Endothelial cell of umbilical vein (primary cell): Measurements from ENCODE around the gene NRK. TPM values are rescaled to one million over a fixed set of nuclear protein-coding genes. Genes with fewer than 3 reads are reported as not detected.

Experiments
- BruUV-seq: library from RNA; stranded (reverse); fragments of 400-500 nt; replicated peaks from 2 replicates; lab custom pipeline; 2021; lab: Mats Ljungman, UMichigan
- CTCF ChIA-PET: fragments of 300-600, 350-600 bp; sonication (Branson Sonifier 250); formaldehyde crosslinking; loops from one replicate; lab custom pipeline; 2021; ENCODE audit warnings: antibody characterized with exemption, inconsistent platforms; lab: Charles Lee
- POLR2A ChIA-PET: fragments of 300-600, 350-600 bp; sonication (Branson Sonifier 250); formaldehyde crosslinking; loops from one replicate; lab custom pipeline; 2021; ENCODE audit warnings: antibody characterized with exemption, inconsistent platforms; lab: Charles Lee
- DNase-seq: peaks from one replicate; pipeline ENCODE4 v3.0.0-alpha.2; 2011; ENCODE audit warnings: low read depth, low spot score
- FAIRE-seq: peaks from 2 replicates; lab custom pipeline; 2011; peaks lifted over from hg19 to GRCh38; lab: Jason Lieb, UNC
- H2AFZ ChIP-seq: 2 replicates; pipeline ENCODE4 v1.6.0; 2012; ENCODE audit warnings: low read depth, low read length, control low read depth, inconsistent platforms
- H3K27ac ChIP-seq: 2 replicates; pipeline ENCODE4 v1.5.1; 2011; ENCODE audit warnings: low read depth, mild to moderate bottlenecking, control low read depth, low read length, moderate library complexity; ENCODE audit not compliant: insufficient read depth
- H3K27me3 ChIP-seq, 2 experiments: 2 replicates each; pipeline versions ENCODE4 v1.6.0 to v1.6.1; 2011; ENCODE audit warnings: low read length in 2 of 2, mixed read lengths in 1 of 2; ENCODE audit not compliant: control insufficient read depth in 2 of 2, insufficient read depth in 2 of 2
- H3K36me3 ChIP-seq, 2 experiments: 2 replicates in 1 of 2; 3 replicates in 1 of 2; pipeline ENCODE4 v1.5.1; 2011; ENCODE audit warnings: low read length in 2 of 2, mild to moderate bottlenecking in 1 of 2, moderate library complexity in 1 of 2; ENCODE audit not compliant: control insufficient read depth in 2 of 2, insufficient read depth in 2 of 2; ENCODE audit errors: extremely low read depth in 1 of 2
- H3K4me1 ChIP-seq: 3 replicates; pipeline ENCODE4 v1.5.1; 2011; ENCODE audit warnings: mild to moderate bottlenecking, low read length; ENCODE audit not compliant: control insufficient read depth, insufficient read depth; ENCODE audit errors: extremely low read depth
- H3K4me2 ChIP-seq: 2 replicates; pipeline ENCODE4 v1.6.1; 2011; ENCODE audit warnings: low read length, control low read depth, mixed read lengths; ENCODE audit not compliant: insufficient read depth
- H3K4me3 ChIP-seq, 3 experiments: fragments of 200-600 bp in 1 of 3; sonication (generic), shearing (Covaris generic) in 1 of 3; replicated peaks in 1 of 3; 2 replicates each; pipeline ENCODE4 v1.5.1; 2011 to 2016; ENCODE audit warnings: control low read depth in 3 of 3, low read length in 3 of 3, mild to moderate bottlenecking in 2 of 3, inconsistent platforms in 1 of 3, low read depth in 1 of 3, moderate library complexity in 1 of 3; ENCODE audit not compliant: insufficient read depth in 1 of 3
- H3K79me2 ChIP-seq: 2 replicates; pipeline ENCODE4 v1.6.0; 2012; ENCODE audit warnings: low read length, inconsistent platforms; ENCODE audit not compliant: control insufficient read depth, insufficient read depth
- H3K9ac ChIP-seq: replicated peaks from 2 replicates; pipeline ENCODE3; 2011; ENCODE audit warnings: low read length, control low read depth; ENCODE audit not compliant: insufficient read depth; ENCODE audit errors: extremely low read depth
- H3K9me1 ChIP-seq: replicated peaks from 3 replicates; pipeline ENCODE4 v1.6.0; 2011; ENCODE audit warnings: mild to moderate bottlenecking, low read length; ENCODE audit not compliant: control insufficient read depth, insufficient read depth; ENCODE audit errors: extremely low read depth
- H3K9me3 ChIP-seq: replicated peaks from 2 replicates; pipeline ENCODE4 v1.5.1; 2012; ENCODE audit warnings: low read length, inconsistent platforms; ENCODE audit not compliant: control insufficient read depth, insufficient read depth
- H4K20me1 ChIP-seq: replicated peaks from 2 replicates; pipeline ENCODE3; 2011; ENCODE audit warnings: mild to moderate bottlenecking, low read length; ENCODE audit not compliant: control insufficient read depth, insufficient read depth; ENCODE audit errors: extremely low read depth
- CTCF ChIP-seq, 2 donors: IDR thresholded peaks; 1 replicate in 1 of 2; 2 replicates in 1 of 2; pipeline ENCODE4 v1.5.1; 2011; ENCODE audit warnings: low read length in 2 of 2, mild to moderate bottlenecking in 2 of 2, moderate library complexity in 2 of 2, control low read depth in 1 of 2, inconsistent platforms in 1 of 2, low read depth in 1 of 2; ENCODE audit not compliant: insufficient read depth in 1 of 2; ENCODE audit errors: extremely low read depth in 1 of 2
- EZH2 ChIP-seq: IDR thresholded peaks from 2 replicates; pipeline ENCODE4 v1.6.1; 2012; ENCODE audit warnings: borderline replicate concordance, low read depth, mild to moderate bottlenecking, moderate library complexity, low read length, inconsistent platforms; ENCODE audit not compliant: severe bottlenecking
- FOS ChIP-seq: IDR thresholded peaks from 2 replicates; pipeline ENCODE4 v1.6.1; 2011; ENCODE audit warnings: mild to moderate bottlenecking, low read length, moderate library complexity, borderline replicate concordance; ENCODE audit not compliant: insufficient read depth
- GATA2 ChIP-seq: IDR thresholded peaks from 2 replicates; pipeline ENCODE4 v1.7.0; 2011; ENCODE audit warnings: low read depth, mild to moderate bottlenecking, moderate library complexity, mixed read lengths, low read length; ENCODE audit not compliant: insufficient read length, insufficient read depth
- JUN ChIP-seq: IDR thresholded peaks from 2 replicates; pipeline ENCODE4 v1.6.1; 2011; ENCODE audit warnings: borderline replicate concordance, low read depth; ENCODE audit not compliant: insufficient read length, insufficient read depth
- MAX ChIP-seq: IDR thresholded peaks from 2 replicates; pipeline ENCODE4 v1.6.1; 2011; ENCODE audit not compliant: insufficient read depth, insufficient read length
- MYC ChIP-seq: IDR thresholded peaks from one replicate; pipeline ENCODE4 v1.6.1; 2011; ENCODE audit warnings: mild to moderate bottlenecking, low read depth, low read length
- POLR2A ChIP-seq: IDR thresholded peaks from 2 replicates; pipeline ENCODE4 v1.6.1; 2012; ENCODE audit warnings: low read depth, mild to moderate bottlenecking, control low read depth, low read length
- POLR2AphosphoS5 ChIP-seq: IDR thresholded peaks from 2 replicates; pipeline ENCODE4 v1.6.1; 2012; ENCODE audit warnings: low read depth, mild to moderate bottlenecking, control low read depth, low read length, moderate library complexity; ENCODE audit not compliant: insufficient read depth
- dilution Hi-C: fragments of 300-500 bp; cut with MboI; formaldehyde crosslinking; loops from one replicate; pipeline ENCODE4 v1.15.0; 2019; ENCODE audit warnings: low sequenced_read_pairs; ENCODE audit not compliant: extremely low pct_ligation_motif_present
- intact Hi-C: fragments of 100-400 bp; cut with micrococcal nuclease; formaldehyde crosslinking; loops from one replicate; pipeline ENCODE4 v1.10.0; 2022
- polyA plus RNA-seq, 4 experiments: library from polyadenylated mRNA; depleted of rRNA in 3 of 4; stranded (reverse) in 3 of 4; unstranded in 1 of 4; fragments of >200 nt; gene quantifications; 2 replicates each; pipeline versions ENCODE4 v1.2.1 to v1.2.3, GENCODE V29; 2011 to 2012; ENCODE audit warnings: missing spikeins in 1 of 4
- total RNA-seq: library from RNA; stranded (reverse); gene quantifications from 2 replicates; pipeline ENCODE4 v1.2.3, GENCODE V29; 2021

NRK gene
- total and polyA plus RNA-seq, 2 donors (not counting 3 experiments of a cell fraction or from before 2014, with no cell fraction given), result 1.3 to 3.1 TPM

DNA sequence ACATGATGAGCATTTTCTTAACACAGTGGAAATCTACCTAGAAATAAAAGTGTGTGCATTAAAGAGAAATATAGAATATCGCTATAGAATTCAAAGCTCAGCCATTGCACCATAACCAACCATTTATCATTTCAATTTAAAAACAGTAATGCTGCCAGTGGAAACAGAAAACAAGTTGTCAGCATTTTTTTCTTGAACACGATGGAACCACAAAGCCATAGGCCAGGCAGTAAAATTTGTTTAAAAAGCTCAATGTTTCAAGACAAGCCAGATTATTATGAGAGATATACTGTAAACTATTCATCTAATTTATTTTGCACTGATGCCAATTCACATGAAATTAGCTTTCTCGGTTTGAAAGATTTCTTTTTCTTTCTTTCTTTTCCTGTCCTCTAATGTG lies 46.7 kb upstream of the NRK start:
- dilution Hi-C loops, result no loop called here
- Histone ChIP-seq H4K20me1 (no peaks in the 10 kb centered on the region), H3K4me2 (no peak overlapping the region), H3K9ac (no peak overlapping the region), H3K9me1 (no peaks in the 10 kb centered on the region), H3K9me3 (no peaks in the 10 kb centered on the region), H3K27ac (no peak overlapping the region), H3K27me3 (no peaks in the 10 kb centered on the region), H2AFZ (no peak overlapping the region), H3K36me3 (no peaks in the 10 kb centered on the region), H3K4me1 (no peaks in the 10 kb centered on the region), H3K79me2 (no peaks in the 10 kb centered on the region), H3K4me3 (no peak overlapping the region)
- intact Hi-C loops, result loop anchor here (10.0 kb wide), 1 partner anchor 109 kb away; no protein-coding TSS in a partner anchor
- FAIRE-seq, result no peak
- ChIA-PET CTCF (no interaction called here), POLR2A (no interaction called here)
- no TSS peak for BruUV-seq
- TF ChIP-seq MYC (no peak), JUN (no peak), CTCF (IDR thresholded peaks at IDR 0.05; ENCODE audit: extremely low read depth in 1 of 2, insufficient read depth in 1 of 2, low read depth in 1 of 2, low read length in 2 of 2) (no peak), FOS (no peak), GATA2 (no peak), POLR2AphosphoS5 (no peak), MAX (no peak), POLR2A (no peak), EZH2 (no peak)
- DNase-seq, result no peak
